ENCODE measurements around the gene AFF1. TPM values are rescaled to one million over a fixed set of nuclear protein-coding genes. Genes with fewer than 3 reads are reported as not detected.
"Not testable (repeated sequence)": the region's sequence is repeated elsewhere in the genome, so short reads cannot be mapped to it uniquely, and the experiment has no call there.

The AFF1 gene
- polyA plus RNA-seq, 3 donors from 2014 or later: 10.1 to 35.3 (median 13.9) TPM

- H3K4me3 Mint-ChIP-seq: no peak overlapping the region
- peak overlapping the region in 1 of 6 donors; percentile 40 for H3K27ac Mint-ChIP-seq
- DNase-seq: no peak
- peaks cover 0 to 2% (median 1%) of the 10 kb centered on the region in 3 donors for H3K27me3 Mint-ChIP-seq (ENCODE audit: low read depth in 3 of 3)
- peaks cover 2 to 12% of the 10 kb centered on the region in 2 donors for H3K4me1 Mint-ChIP-seq
- H3K9me3 Mint-ChIP-seq: no peaks in the 10 kb centered on the region
- H3K36me3 Mint-ChIP-seq: peaks cover 5 to 20% (median 11%) of the 10 kb centered on the region in 3 donors
Observed at GRCh38 chr4:87144356-87144755, 209.5 kb downstream of the AFF1 start.

- H3K9me3 Mint-ChIP-seq; H3K4me3 Mint-ChIP-seq; H3K27me3 Mint-ChIP-seq (ENCODE audit: low read depth in 3 of 3); H3K27ac Mint-ChIP-seq; DNase-seq: not testable (repeated sequence)
- Mint-ChIP-seq H3K4me1 (peaks cover 4 to 12% of the 10 kb centered on the region in 2 donors), H3K36me3 (peaks cover 5 to 14% (median 5%) of the 10 kb centered on the region in 3 donors)
Observed at GRCh38 chr4:87145934-87146333, 211.1 kb downstream of the AFF1 start.

DNA sequence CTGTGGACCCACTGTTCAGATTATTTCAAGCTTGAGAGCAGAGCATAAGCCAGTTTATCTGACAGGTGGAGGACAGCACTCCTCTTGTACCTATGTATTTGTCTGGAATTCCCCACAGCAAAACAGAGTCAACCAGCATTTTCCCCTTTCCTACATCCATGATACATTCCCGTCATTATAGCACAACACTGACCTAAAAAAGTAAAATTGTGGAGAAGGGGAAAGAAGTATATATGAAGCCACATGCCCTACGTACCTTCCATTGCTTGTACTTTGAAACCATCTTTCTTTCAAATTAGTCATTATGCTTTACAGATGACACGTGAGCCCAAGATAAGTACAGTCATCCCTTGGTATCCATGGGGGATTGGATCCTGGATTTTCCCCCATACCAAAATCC lies 212.3 kb downstream of the AFF1 start:
- Mint-ChIP-seq H3K4me1 (peaks cover 4 to 12% of the 10 kb centered on the region in 2 donors), H3K27me3 (ENCODE audit: low read depth in 3 of 3) (peaks cover 1 to 4% (median 2%) of the 10 kb centered on the region in 3 donors), H3K9me3 (no peaks in the 10 kb centered on the region), H3K4me3 (no peak overlapping the region), H3K27ac (no peak overlapping the region), H3K36me3 (peaks cover 0 to 7% (median 5%) of the 10 kb centered on the region in 3 donors)
- DNase-seq: no peak

DNA sequence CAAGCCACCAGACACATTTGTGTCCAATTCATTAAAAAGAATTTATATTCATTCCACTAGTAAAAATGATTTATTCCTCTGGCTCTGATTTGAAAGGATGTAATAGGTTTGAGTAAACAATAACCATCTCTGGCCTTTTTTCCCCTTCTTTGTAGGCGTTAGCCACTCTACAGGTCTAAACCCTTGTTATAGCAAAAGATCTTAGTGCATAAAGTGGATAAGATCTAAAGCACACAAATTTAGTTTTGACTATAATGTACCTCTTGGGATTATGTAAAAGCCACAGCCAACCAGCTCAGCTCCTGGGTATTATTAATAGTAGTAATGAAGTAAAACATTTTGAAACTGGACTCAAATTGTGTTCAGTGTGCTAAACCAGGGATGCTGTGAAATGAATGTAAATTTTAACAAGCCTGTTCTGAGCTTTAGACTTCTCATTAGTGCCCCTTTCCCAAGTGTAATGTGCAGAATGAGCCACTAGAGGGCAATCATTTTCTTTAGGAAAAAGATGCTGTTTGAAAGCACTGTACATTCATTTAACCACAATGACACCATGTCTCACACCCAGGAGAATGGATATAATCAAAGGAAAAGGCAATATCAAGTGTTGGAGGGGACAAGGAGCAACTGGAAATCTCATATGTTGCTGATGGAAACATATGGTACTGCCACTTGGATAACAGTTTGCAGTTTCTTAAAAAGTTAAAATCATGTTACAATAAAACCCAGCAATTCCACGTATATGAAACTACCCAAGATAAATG lies 215.9 kb downstream of the AFF1 start:
- peaks cover 2 to 4% (median 4%) of the 10 kb centered on the region in 3 donors for H3K27me3 Mint-ChIP-seq (ENCODE audit: low read depth in 3 of 3)

DNA sequence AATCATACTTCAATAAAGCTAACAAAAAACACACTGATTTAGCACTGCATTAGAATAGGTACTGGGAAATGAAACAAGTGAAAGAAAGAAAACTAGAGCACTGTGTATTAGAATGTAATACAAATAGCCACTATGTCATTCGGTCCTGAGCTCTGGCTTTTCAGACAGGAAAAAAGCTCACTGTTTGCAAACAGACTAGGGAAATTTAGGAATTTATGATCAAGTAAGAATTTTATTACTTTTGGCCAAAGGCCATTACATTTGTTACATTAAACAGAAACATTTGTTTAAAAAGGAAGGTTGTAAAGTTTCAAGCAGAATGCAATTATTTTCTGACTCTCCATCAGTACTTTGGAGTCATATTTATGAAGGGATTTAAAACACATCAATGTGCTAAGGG lies 216.9 kb downstream of the AFF1 start:
- peaks cover 0 to 1% of the 10 kb centered on the region in 2 donors for H3K4me1 Mint-ChIP-seq
- H3K27me3 Mint-ChIP-seq (ENCODE audit: low read depth in 3 of 3): peaks cover 2 to 4% (median 2%) of the 10 kb centered on the region in 3 donors

More for the DNA sequence above, 215.9 kb downstream of the AFF1 start:
- peak overlapping the region in 3 of 6 donors; percentile 1 to 10 (median 4) for H3K27ac Mint-ChIP-seq
- DNase-seq: peak; percentile 55 to 61 (median 60)
- H3K9me3 Mint-ChIP-seq: no peaks in the 10 kb centered on the region
- no peak overlapping the region for H3K4me3 Mint-ChIP-seq
- no peaks in the 10 kb centered on the region for H3K36me3 Mint-ChIP-seq
- H3K4me1 Mint-ChIP-seq: peaks cover 0 to 1% of the 10 kb centered on the region in 2 donors

DNA sequence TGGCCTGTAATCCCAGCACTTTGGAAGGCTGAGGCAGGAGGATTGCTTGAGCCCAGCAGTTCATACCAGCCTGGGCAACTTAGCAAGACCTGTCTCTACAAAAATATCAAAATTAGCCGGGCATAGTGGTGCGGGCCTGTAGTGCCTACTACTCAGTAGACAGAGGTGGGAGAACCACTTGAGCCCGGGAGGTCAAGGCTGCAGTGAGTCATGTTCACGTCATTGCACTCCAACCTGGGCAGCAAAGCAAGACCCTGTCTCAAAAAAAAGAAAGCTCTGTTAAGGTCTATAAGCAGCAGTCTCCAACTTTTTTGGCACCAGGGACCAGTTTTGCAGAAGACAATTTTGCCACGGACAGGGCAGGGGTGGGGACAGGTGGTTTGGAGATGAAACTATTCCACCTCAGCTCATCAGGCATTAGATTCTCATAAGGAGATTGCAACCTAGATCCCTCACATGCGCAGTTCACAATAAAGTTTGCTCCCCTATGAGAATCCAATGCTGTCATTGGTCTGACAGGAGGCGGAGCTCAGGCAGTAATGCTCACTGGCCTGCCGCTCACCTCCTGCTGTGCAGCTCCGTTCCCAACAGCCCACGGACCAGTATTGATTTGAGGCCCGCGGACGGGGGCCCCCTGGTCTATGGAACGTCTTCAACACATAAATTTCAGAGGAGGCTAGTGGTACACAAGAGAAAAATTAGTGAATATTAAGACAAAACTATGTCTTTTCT lies 217.7 kb downstream of the AFF1 start:
- no peak overlapping the region for H3K27ac Mint-ChIP-seq
- no peaks in the 10 kb centered on the region for H3K9me3 Mint-ChIP-seq

More for the DNA sequence above, 216.9 kb downstream of the AFF1 start:
- H3K4me3 Mint-ChIP-seq: no peak overlapping the region
- no peaks in the 10 kb centered on the region for H3K36me3 Mint-ChIP-seq
- H3K9me3 Mint-ChIP-seq: no peaks in the 10 kb centered on the region
- no peak for DNase-seq
- peak overlapping the region in 1 of 6 donors; percentile 4 for H3K27ac Mint-ChIP-seq

DNA sequence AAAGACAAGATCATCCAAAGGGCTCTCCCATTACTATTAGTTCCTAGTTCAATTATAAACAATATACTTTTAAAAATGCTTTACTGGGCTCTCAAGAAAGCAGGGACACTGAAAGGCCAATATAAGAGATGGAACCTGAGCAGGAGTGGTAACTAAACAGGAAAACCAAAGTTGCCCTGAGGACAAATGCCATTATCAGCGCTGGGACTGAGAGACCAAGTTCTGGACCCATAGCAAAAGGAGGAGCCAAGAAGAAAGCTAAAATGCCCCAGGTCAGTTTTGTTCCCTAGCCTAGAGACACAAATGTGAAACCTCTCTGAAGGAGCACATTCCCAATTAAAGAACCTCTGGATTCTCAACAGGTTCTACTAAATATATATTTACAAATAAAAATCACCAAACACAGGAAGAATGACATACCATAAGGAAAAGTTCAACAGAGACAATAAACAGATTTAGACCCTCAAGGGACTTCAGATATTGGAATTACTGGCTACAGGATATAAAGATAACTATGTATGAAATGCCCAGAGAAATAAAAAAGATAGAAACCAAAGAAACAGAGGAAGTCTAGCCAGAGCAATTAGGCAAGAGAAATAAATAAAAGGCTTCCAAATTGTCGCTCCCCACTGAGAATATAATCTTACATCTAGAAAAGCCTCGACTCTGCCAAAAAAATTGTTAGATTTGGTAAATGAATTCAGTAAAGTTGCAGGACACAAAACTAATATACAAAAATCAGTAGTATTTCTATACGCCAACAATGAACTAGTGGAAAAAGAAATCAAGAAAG lies 218.5 kb downstream of the AFF1 start:
- Mint-ChIP-seq H3K9me3 (no peaks in the 10 kb centered on the region), H3K27ac (no peak overlapping the region), H3K36me3 (no peaks in the 10 kb centered on the region), H3K27me3 (ENCODE audit: low read depth in 3 of 3) (peaks cover 0 to 4% (median 2%) of the 10 kb centered on the region in 3 donors), H3K4me3 (no peak overlapping the region), H3K4me1 (peaks cover 0 to 1% of the 10 kb centered on the region in 2 donors)
- DNase-seq: no peak

More for the DNA sequence above, 217.7 kb downstream of the AFF1 start:
- no peak for DNase-seq
- Mint-ChIP-seq H3K4me1 (peaks cover 0 to 1% of the 10 kb centered on the region in 2 donors), H3K4me3 (no peak overlapping the region), H3K36me3 (no peaks in the 10 kb centered on the region), H3K27me3 (ENCODE audit: low read depth in 3 of 3) (peaks cover 0 to 4% (median 2%) of the 10 kb centered on the region in 3 donors)

DNA sequence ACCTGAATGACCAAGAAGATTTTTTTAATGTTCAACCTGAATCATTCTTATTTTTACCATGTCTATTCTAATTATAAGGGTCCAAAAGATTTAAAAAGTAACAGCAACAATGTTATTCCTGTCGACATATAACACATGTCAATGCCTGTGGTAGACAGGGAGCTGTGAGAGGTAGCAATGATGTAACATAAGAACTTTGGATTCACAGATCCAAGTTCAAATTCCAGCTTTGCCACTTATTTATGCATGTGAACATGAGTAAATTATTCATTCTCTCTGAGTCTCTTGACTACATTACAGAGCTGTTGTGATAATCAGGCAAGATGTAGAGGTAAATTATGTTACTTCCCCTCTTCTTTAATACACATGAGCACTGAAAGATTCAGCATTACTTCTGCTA lies 231.1 kb downstream of the AFF1 start:
- Mint-ChIP-seq H3K4me1 (no peaks in the 10 kb centered on the region), H3K36me3 (peaks cover 4 to 31% (median 4%) of the 10 kb centered on the region in 3 donors), H3K27ac (no peak overlapping the region), H3K27me3 (ENCODE audit: low read depth in 3 of 3) (no peaks in the 10 kb centered on the region), H3K4me3 (no peak overlapping the region), H3K9me3 (no peaks in the 10 kb centered on the region)
- no peak for DNase-seq

DNA sequence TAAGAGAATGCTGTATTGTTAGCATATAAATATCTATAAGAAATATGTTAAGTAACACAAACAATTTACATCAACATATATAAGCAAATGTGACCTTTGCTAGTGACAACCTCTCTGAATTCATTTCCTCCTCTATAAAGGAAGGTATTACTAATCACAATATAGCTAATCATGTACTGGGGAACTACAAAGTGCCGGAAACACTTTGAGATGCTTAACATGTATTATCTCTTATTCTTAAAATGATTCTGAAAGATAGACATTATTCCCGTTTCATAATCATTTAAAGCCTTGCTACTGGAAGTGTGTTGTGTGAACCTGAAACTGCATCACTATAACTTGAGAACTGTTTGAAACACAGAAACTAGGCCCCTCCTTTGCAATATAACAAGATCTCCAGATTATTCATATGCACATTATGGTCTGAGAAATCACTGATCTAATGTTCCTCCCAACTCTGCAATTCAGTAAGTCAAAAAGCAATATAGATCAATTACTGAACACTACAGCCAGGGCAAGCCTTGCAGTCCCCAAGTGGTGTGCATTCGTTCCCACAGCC lies 231.6 kb downstream of the AFF1 start:
- H3K9me3 Mint-ChIP-seq: no peaks in the 10 kb centered on the region
- DNase-seq: no peak
- H3K27me3 Mint-ChIP-seq (ENCODE audit: low read depth in 3 of 3): no peaks in the 10 kb centered on the region
- H3K4me3 Mint-ChIP-seq: no peak overlapping the region
- peaks cover 4 to 31% (median 4%) of the 10 kb centered on the region in 3 donors for H3K36me3 Mint-ChIP-seq
- no peak overlapping the region for H3K27ac Mint-ChIP-seq
- no peaks in the 10 kb centered on the region for H3K4me1 Mint-ChIP-seq

DNA sequence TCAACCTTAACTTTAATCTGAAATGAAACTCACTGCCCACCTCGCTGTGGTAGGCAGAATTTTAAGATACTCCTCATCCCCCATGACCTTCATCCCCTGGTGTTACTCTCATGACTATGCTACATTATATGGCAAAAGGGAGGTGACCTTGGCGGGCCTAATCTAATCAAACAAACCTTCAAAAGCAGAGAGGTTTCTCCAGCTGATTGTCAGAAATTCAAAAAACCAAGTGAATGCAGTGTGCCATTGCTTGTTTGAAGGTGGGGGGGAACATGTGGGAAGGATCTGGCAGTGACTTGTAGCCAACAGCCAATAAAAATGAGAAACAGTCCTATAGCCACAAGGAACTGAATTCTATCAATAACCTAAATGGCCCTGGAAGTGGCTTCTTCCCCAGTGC lies 237.1 kb downstream of the AFF1 start:
- no peak for DNase-seq
- Mint-ChIP-seq H3K9me3 (no peaks in the 10 kb centered on the region), H3K4me1 (no peaks in the 10 kb centered on the region), H3K4me3 (no peak overlapping the region), H3K27ac (no peak overlapping the region), H3K27me3 (ENCODE audit: low read depth in 3 of 3) (no peaks in the 10 kb centered on the region), H3K36me3 (peaks cover 0 to 14% (median 7%) of the 10 kb centered on the region in 3 donors)

DNA sequence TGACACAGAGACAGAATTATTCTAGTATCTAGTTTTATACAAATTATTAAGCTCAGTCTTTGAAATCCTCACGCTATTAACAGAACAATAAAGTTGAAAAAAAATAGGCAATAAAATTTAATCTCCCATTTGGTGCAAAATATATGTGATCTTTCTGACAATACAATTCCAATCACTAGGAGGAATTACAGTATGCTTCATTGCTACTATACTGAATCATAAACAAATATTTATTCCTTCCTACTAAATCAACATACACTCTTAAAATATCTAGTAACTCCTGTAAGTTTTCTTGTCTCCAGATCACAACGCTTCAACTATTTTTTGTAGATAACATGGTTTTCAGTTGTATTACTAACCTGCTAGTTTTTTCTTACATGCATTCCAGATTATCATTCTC lies 239.9 kb downstream of the AFF1 start:
- DNase-seq: no peak
- Mint-ChIP-seq H3K27ac (no peak overlapping the region), H3K9me3 (no peaks in the 10 kb centered on the region), H3K27me3 (ENCODE audit: low read depth in 3 of 3) (no peaks in the 10 kb centered on the region), H3K36me3 (peaks cover 0 to 16% (median 7%) of the 10 kb centered on the region in 3 donors), H3K4me1 (no peaks in the 10 kb centered on the region), H3K4me3 (no peak overlapping the region)

DNA sequence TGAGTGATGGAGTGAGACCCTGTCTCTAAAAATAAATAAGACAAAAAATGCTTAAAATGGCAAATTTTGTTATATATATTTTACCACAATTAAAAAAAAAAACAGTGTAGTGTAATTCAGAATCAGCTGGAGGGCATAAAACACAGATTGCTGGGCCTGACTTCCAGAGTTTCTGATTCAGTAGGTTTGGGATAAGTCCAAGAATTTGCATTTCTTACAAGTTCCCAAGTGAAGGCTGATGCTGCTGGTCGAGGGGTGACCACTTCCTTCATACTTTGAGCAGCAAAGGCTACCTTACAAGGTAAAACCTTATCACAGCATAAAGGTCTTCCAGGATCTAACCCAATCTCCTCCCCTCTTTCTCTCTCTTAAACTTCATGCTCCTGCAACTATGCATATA lies 244.9 kb downstream of the AFF1 start:
- Mint-ChIP-seq H3K4me3 (no peak overlapping the region), H3K36me3 (peaks cover 3 to 9% (median 7%) of the 10 kb centered on the region in 3 donors), H3K27ac (no peak overlapping the region), H3K27me3 (ENCODE audit: low read depth in 3 of 3) (no peaks in the 10 kb centered on the region), H3K9me3 (no peaks in the 10 kb centered on the region), H3K4me1 (no peaks in the 10 kb centered on the region)
- no peak for DNase-seq

DNA sequence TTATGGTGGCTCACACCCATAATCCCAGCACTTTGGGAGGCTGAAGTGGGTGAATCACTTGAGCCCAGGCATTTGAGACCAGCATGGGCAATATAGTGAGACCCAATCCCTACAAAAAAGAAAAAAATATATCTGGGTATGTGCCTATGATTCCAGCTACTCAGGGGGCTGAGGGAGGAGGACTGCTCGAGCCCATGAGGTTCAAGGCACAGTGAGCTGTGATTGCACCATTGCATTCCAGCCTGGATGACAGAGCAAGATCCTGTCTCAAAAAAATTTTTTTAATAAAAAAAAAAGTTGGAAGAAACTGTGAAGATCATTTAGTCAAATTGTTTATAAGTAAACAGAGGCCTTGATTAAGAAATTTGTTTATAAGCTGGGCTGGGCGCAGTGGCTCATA lies 246.0 kb downstream of the AFF1 start:
- H3K27me3 Mint-ChIP-seq (ENCODE audit: low read depth in 3 of 3): no peaks in the 10 kb centered on the region
- H3K4me3 Mint-ChIP-seq: no peak overlapping the region
- peaks cover 3 to 6% (median 3%) of the 10 kb centered on the region in 3 donors for H3K36me3 Mint-ChIP-seq
- H3K9me3 Mint-ChIP-seq: no peaks in the 10 kb centered on the region
- no peak overlapping the region for H3K27ac Mint-ChIP-seq
- no peak for DNase-seq
- H3K4me1 Mint-ChIP-seq: no peaks in the 10 kb centered on the region
